Dendritic cell treated with granulocyte-macrophage colony-stimulating factor and Interleukin-4, amounts not matched to agents 40 ng/mL and 50 ng/mL, for 4 days (primary cell): ENCODE measurements around the gene MCF2L.
"Not testable (repeated sequence)": the region's sequence is repeated elsewhere in the genome, so short reads cannot be mapped to it uniquely, and the experiment has no call there.

Experiments used
- H3K27ac Mint-ChIP-seq: one replicate; pipeline ENCODE4 v1.8.0; 2022; ENCODE audit warnings: mild to moderate bottlenecking, mixed read lengths
- H3K27me3 Mint-ChIP-seq: one replicate; pipeline ENCODE4 v1.8.0; 2022; ENCODE audit warnings: mild to moderate bottlenecking, mixed read lengths
- H3K36me3 Mint-ChIP-seq: one replicate; pipeline ENCODE4 v1.8.0; 2022; ENCODE audit warnings: low read depth, mixed read lengths
- H3K4me1 Mint-ChIP-seq: one replicate; pipeline ENCODE4 v1.8.0; 2022; ENCODE audit warnings: low read depth, mixed read lengths
- H3K4me3 Mint-ChIP-seq: one replicate; pipeline ENCODE4 v1.8.0; 2022; ENCODE audit warnings: mild to moderate bottlenecking, moderate library complexity, mixed read lengths
- H3K9me3 Mint-ChIP-seq: one replicate; pipeline ENCODE4 v1.8.0; 2022; ENCODE audit warnings: mixed read lengths
- intact Hi-C: fragments of 100-400 bp; cut with micrococcal nuclease; formaldehyde crosslinking; loops from one replicate; pipeline ENCODE4 v1.15.0; 2022

Gene MCF2L

DNA sequence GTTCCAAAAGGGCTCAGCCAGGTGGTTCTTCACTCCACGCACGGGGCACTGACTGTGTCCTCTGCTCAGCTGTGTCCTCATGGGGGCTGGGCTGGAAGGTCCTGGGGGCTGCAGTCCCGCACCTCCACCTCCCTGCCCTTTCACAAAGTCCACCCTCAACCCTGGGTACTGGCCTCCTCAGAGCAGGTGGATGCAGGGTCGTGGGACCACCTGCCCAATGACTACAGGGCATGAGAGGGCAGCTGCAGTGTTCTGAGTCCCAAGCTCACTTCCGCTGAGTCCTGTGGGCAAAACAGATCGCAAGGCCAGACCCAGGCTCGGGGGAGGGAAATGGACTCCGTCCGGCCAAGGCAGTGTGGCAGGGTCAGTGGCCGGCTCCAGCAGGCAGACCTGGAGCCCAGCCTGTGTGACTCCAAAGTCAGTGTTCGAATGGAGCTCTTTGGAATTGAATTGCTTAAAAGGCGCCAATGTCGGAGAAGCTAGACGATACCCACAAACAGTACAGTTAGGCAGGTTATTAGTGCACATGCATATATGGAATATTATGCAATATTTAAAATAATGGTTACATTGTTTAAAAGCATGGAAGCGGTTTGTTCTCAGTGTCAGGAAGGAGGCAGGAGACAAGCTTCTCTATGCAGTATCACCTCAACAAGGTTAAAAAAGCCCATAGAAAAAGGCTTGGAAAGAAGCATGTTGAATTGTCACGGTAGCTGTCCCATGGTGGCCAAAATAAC is 54.8 kb downstream of the MCF2L start:
- H3K36me3 Mint-ChIP-seq: no peaks in the 10 kb centered on the region
- no peaks in the 10 kb centered on the region for H3K4me1 Mint-ChIP-seq
- intact Hi-C loops: no loop called here
- no peaks in the 10 kb centered on the region for H3K9me3 Mint-ChIP-seq
- H3K4me3 Mint-ChIP-seq: no peak overlapping the region
- H3K27me3 Mint-ChIP-seq: peaks cover 1% of the 10 kb centered on the region
- no peak overlapping the region for H3K27ac Mint-ChIP-seq

DNA sequence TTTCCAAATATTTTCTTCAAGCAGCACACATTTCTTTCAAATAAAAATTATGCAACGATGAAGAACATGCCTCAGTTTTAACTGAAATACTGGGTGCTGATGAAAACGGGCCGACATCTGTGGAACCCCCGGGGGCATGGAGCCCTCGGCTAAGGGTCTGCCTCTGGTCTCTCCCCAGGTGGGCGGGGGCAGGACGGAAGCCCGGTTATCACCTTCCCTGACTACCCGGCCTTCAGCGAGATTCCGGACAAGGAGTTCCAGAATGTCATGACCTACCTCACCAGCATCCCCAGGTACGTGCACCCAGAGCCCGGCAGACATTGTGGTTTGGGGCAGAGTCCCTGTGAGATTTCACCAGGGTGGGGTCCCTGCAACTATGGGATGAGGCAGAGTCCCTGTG is 55.5 kb downstream of the MCF2L start:
- H3K27me3 Mint-ChIP-seq: peaks cover 1% of the 10 kb centered on the region
- intact Hi-C loops: no loop called here
- no peaks in the 10 kb centered on the region for H3K36me3 Mint-ChIP-seq
- no peaks in the 10 kb centered on the region for H3K4me1 Mint-ChIP-seq
- H3K9me3 Mint-ChIP-seq: no peaks in the 10 kb centered on the region
- no peak overlapping the region for H3K27ac Mint-ChIP-seq
- no peak overlapping the region for H3K4me3 Mint-ChIP-seq

DNA sequence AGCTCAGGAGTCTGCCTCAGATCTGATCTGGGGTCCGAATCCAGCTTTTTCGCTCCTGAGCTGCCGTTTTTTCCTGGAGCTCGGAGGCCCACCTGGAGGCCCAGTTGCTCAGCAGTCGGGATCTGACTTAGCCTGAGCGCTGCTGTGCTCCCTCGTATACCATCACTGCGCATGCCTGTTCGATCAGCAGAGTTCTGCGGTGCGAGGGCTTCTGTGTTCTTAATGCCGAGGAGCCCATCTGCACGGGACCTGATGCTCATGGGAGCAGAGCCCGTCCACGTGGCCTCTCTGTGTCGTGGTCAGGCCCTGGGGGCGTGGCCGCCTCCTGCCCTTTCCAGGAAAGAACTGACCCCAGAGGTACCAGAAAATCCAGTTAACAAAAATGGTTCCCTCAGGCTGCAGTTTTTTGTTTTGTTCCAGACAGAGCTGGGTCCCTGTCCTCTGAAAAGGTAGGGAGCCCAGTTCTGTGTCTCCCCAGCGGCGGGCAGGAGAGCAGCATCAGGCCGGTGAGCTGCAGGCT is 57.4 kb downstream of the MCF2L start:
- intact Hi-C loops: no loop called here
- no peaks in the 10 kb centered on the region for H3K9me3 Mint-ChIP-seq

GRCh38 chr13:113027095-113027494 is 58.1 kb downstream of the MCF2L start:
- no peak overlapping the region for H3K27ac Mint-ChIP-seq
- H3K36me3 Mint-ChIP-seq: no peaks in the 10 kb centered on the region
- intact Hi-C loops: no loop called here
- H3K9me3 Mint-ChIP-seq: no peaks in the 10 kb centered on the region
- H3K4me1 Mint-ChIP-seq: no peaks in the 10 kb centered on the region
- no peak overlapping the region for H3K4me3 Mint-ChIP-seq
- peaks cover 1% of the 10 kb centered on the region for H3K27me3 Mint-ChIP-seq

More for the DNA sequence above, 57.4 kb downstream of the MCF2L start:
- Mint-ChIP-seq H3K4me3 (no peak overlapping the region), H3K27me3 (peaks cover 1% of the 10 kb centered on the region), H3K36me3 (no peaks in the 10 kb centered on the region), H3K27ac (no peak overlapping the region), H3K4me1 (no peaks in the 10 kb centered on the region)

- H3K27me3 Mint-ChIP-seq: peaks cover 1% of the 10 kb centered on the region
- no peak overlapping the region for H3K4me3 Mint-ChIP-seq
- no peak overlapping the region for H3K27ac Mint-ChIP-seq
- no peaks in the 10 kb centered on the region for H3K36me3 Mint-ChIP-seq
- no peaks in the 10 kb centered on the region for H3K9me3 Mint-ChIP-seq
- intact Hi-C loops: no loop called here
- H3K4me1 Mint-ChIP-seq: no peaks in the 10 kb centered on the region
These were observed 58.6 kb downstream of the MCF2L start for GRCh38 chr13:113027566-113027965.

DNA sequence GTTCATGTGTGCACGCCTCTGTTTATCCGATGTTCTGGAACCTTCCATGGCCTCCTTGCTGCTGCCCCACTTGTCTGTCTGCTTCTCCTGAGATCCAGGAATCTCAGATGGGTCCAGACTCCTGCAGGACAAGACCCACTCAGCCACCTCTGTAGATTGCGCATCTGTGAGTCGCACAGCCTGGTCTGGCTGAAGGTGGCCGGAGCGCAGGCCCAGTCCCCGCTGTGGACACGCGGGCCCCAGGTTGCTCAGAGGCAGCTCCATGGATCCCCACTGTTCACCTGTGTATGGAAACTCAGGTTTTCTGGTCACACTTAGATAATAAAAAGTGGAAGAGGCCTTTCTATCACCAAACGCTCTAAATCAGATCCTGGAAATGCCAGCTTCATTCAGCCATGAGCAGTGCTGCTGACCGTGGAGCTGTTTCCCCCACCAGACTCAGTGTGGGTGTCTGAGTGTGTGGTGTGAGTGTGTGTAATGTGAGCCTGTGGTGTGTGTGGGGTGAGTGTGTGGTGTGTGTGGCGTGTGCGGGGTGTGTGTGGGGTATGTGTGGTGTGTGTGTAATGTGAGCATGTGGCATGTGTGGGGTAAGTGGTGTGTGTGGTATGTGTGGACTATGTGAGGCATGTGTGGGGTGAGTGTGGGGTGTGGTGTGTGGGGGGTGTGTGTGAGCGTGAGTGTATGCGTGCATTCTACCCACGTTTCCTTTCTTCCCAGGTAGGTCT is 59.5 kb downstream of the MCF2L start:
- Mint-ChIP-seq H3K27ac (no peak overlapping the region), H3K36me3 (no peaks in the 10 kb centered on the region)
- intact Hi-C loops: no loop called here

GRCh38 chr13:113029061-113029445 is 60.0 kb downstream of the MCF2L start:
- no peaks in the 10 kb centered on the region for H3K27me3 Mint-ChIP-seq
- H3K27ac Mint-ChIP-seq: no peak overlapping the region
- no peaks in the 10 kb centered on the region for H3K36me3 Mint-ChIP-seq
- no peak overlapping the region for H3K4me3 Mint-ChIP-seq
- intact Hi-C loops: no loop called here
- H3K4me1 Mint-ChIP-seq: no peaks in the 10 kb centered on the region
- no peaks in the 10 kb centered on the region for H3K9me3 Mint-ChIP-seq

More for the DNA sequence above, 59.5 kb downstream of the MCF2L start:
- Mint-ChIP-seq H3K9me3 (no peaks in the 10 kb centered on the region), H3K4me3 (no peak overlapping the region), H3K27me3 (no peaks in the 10 kb centered on the region), H3K4me1 (no peaks in the 10 kb centered on the region)

GRCh38 chr13:113029487-113030258 is 60.7 kb downstream of the MCF2L start:
- intact Hi-C loops: no loop called here
- Mint-ChIP-seq H3K9me3 (no peaks in the 10 kb centered on the region), H3K4me3 (no peak overlapping the region), H3K27ac (no peak overlapping the region), H3K27me3 (peaks cover 1% of the 10 kb centered on the region), H3K36me3 (no peaks in the 10 kb centered on the region), H3K4me1 (no peaks in the 10 kb centered on the region)

- H3K9me3 Mint-ChIP-seq, intact Hi-C loops, H3K36me3 Mint-ChIP-seq, H3K4me1 Mint-ChIP-seq, H3K4me3 Mint-ChIP-seq, H3K27me3 Mint-ChIP-seq, H3K27ac Mint-ChIP-seq: not testable (repeated sequence)
These were observed 61.2 kb downstream of the MCF2L start for GRCh38 chr13:113030259-113030640.

DNA sequence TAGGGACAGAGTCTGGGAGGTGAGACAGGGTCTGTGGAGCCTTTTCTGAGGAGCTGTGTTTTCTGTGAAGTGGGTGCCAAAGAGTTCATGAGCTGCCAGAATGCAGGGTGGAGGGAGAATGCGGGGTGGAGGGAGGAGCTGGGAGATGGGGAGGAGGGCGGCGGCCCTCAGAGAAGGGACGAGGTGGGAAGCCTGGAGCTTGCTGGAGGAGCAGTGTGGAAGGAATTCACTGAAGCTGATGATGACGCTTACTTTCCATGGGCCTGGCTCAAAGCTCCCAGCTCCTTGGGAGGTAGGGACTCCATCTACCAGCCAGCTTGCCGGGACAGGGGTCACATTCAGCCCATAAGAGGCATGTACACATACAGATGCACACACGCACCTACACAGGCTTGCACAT is 62.5 kb downstream of the MCF2L start:
- Mint-ChIP-seq H3K36me3 (no peaks in the 10 kb centered on the region), H3K4me1 (no peaks in the 10 kb centered on the region), H3K27ac (no peak overlapping the region), H3K4me3 (no peak overlapping the region), H3K9me3 (no peaks in the 10 kb centered on the region), H3K27me3 (peaks cover 5% of the 10 kb centered on the region)
- intact Hi-C loops: no loop called here

GRCh38 chr13:113032291-113032690 is 63.3 kb downstream of the MCF2L start:
- no peaks in the 10 kb centered on the region for H3K4me1 Mint-ChIP-seq
- no peaks in the 10 kb centered on the region for H3K9me3 Mint-ChIP-seq
- H3K27me3 Mint-ChIP-seq: peaks cover 8% of the 10 kb centered on the region
- H3K27ac Mint-ChIP-seq: no peak overlapping the region
- H3K4me3 Mint-ChIP-seq: no peak overlapping the region
- H3K36me3 Mint-ChIP-seq: no peaks in the 10 kb centered on the region
- intact Hi-C loops: no loop called here

- no peak overlapping the region for H3K4me3 Mint-ChIP-seq
- H3K9me3 Mint-ChIP-seq: no peaks in the 10 kb centered on the region
- intact Hi-C loops: no loop called here
- H3K27ac Mint-ChIP-seq: no peak overlapping the region
- peaks cover 8% of the 10 kb centered on the region for H3K27me3 Mint-ChIP-seq
- H3K4me1 Mint-ChIP-seq: no peaks in the 10 kb centered on the region
- H3K36me3 Mint-ChIP-seq: no peaks in the 10 kb centered on the region
These were observed 64.2 kb downstream of the MCF2L start for GRCh38 chr13:113033054-113033850.

GRCh38 chr13:113034451-113035212 is 65.6 kb downstream of the MCF2L start:
- Mint-ChIP-seq H3K4me3 (no peak overlapping the region), H3K27me3 (peaks cover 8% of the 10 kb centered on the region), H3K36me3 (no peaks in the 10 kb centered on the region), H3K9me3 (no peaks in the 10 kb centered on the region), H3K4me1 (no peaks in the 10 kb centered on the region), H3K27ac (no peak overlapping the region)
- intact Hi-C loops: no loop called here
